IMR-90 (cell line): ENCODE results near the gene KCNJ6. TPM values are rescaled to one million over a fixed set of nuclear protein-coding genes. Genes with fewer than 3 reads are reported as not detected.

Source experiments
- ATAC-seq: fragments of 200-7000 bp; cut with Tn5 transposase; 2 replicates; pipeline ENCODE4 v1.9.1; 2020; ENCODE audit warnings: low read depth, mild to moderate bottlenecking, moderate library complexity
- BruUV-seq: library from RNA; stranded (reverse); fragments of 400-500 nt; replicated peaks from 2 replicates; lab custom pipeline; 2021; lab: Mats Ljungman, UMichigan
- CTCF ChIA-PET: fragments of 300-600 bp; formaldehyde crosslinking; extraction: SDS; loops from one replicate; lab custom pipeline; 2021; ENCODE audit warnings: antibody characterized with exemption; lab: Yijun Ruan, JAX
- POLR2A ChIA-PET: fragments of 300-600 bp; sonication (Branson Sonifier 250); formaldehyde crosslinking; loops from one replicate; lab custom pipeline; 2022; ENCODE audit warnings: antibody characterized with exemption; ENCODE audit not compliant: unreplicated experiment; lab: Charles Lee
- DNase-seq: peaks from one replicate; pipeline ENCODE4 v3.0.0; 2013
- H2AFZ ChIP-seq: replicated peaks from 2 replicates; pipeline ENCODE3; 2013; ENCODE audit warnings: low read length, mild to moderate bottlenecking; ENCODE audit not compliant: poor library complexity
- H2AK5ac ChIP-seq: 2 replicates; pipeline ENCODE4 v1.6.1; 2013; ENCODE audit warnings: low read depth, low read length, inconsistent platforms
- H2AK9ac ChIP-seq: replicated peaks from 2 replicates; pipeline ENCODE3; 2013; ENCODE audit warnings: mild to moderate bottlenecking, low read depth, low read length, moderate library complexity; ENCODE audit not compliant: poor library complexity
- H2BK120ac ChIP-seq: 2 replicates; pipeline ENCODE4 v1.6.1; 2013; ENCODE audit warnings: low read depth, low read length, inconsistent platforms
- H2BK15ac ChIP-seq: 3 replicates; pipeline ENCODE4 v1.6.1; 2013; ENCODE audit warnings: low read depth, low read length, inconsistent platforms
- H2BK20ac ChIP-seq: 2 replicates; pipeline ENCODE4 v1.6.1; 2013; ENCODE audit warnings: low read depth, mild to moderate bottlenecking, inconsistent platforms, low read length, moderate library complexity
- H2BK5ac ChIP-seq: 2 replicates; pipeline ENCODE4 v1.6.1; 2013; ENCODE audit warnings: mild to moderate bottlenecking, low read depth, low read length, inconsistent platforms; ENCODE audit not compliant: poor library complexity, severe bottlenecking
- H3K14ac ChIP-seq: replicated peaks from 2 replicates; pipeline ENCODE4 v1.6.1; 2013; ENCODE audit warnings: low read depth, low read length, inconsistent platforms
- H3K18ac ChIP-seq: 2 replicates; pipeline ENCODE4 v1.6.1; 2013; ENCODE audit warnings: low read depth, low read length, control low read depth
- H3K23ac ChIP-seq: 2 replicates; pipeline ENCODE4 v1.6.1; 2013; ENCODE audit warnings: low read depth, low read length, inconsistent platforms
- H3K27ac ChIP-seq: 2 replicates; pipeline ENCODE4 v1.5.1; 2013; ENCODE audit warnings: mild to moderate bottlenecking, control low read depth, low read length; ENCODE audit not compliant: insufficient read depth
- H3K27me3 ChIP-seq: 2 replicates; pipeline ENCODE4 v1.6.1; 2013; ENCODE audit warnings: low read length; ENCODE audit not compliant: control insufficient read depth, insufficient read depth
- H3K36me3 ChIP-seq: 2 replicates; pipeline ENCODE4 v1.6.1; 2013; ENCODE audit warnings: low read length, mixed read lengths; ENCODE audit not compliant: control insufficient read depth, insufficient read depth
- H3K4ac ChIP-seq: 2 replicates; pipeline ENCODE4 v1.6.1; 2013; ENCODE audit warnings: low read depth, low read length, inconsistent platforms
- H3K4me1 ChIP-seq: 2 replicates; pipeline ENCODE4 v1.6.1; 2013; ENCODE audit warnings: low read length, mixed read lengths; ENCODE audit not compliant: control insufficient read depth, insufficient read depth
- H3K4me2 ChIP-seq: 2 replicates; pipeline ENCODE4 v1.6.1; 2013; ENCODE audit warnings: low read depth, mild to moderate bottlenecking, control low read depth, low read length, moderate library complexity
- H3K4me3 ChIP-seq: 2 replicates; pipeline ENCODE4 v1.5.1; 2013; ENCODE audit warnings: low read depth, mild to moderate bottlenecking, control low read depth, low read length, moderate library complexity; ENCODE audit not compliant: insufficient read depth
- H3K56ac ChIP-seq: 2 replicates; pipeline ENCODE4 v1.6.1; 2013; ENCODE audit warnings: low read length, inconsistent platforms; ENCODE audit not compliant: insufficient read depth; ENCODE audit errors: extremely low read depth
- H3K79me1 ChIP-seq, 2 experiments: 2 replicates each; pipeline ENCODE4 v1.6.1; 2013; ENCODE audit warnings: low read length in 2 of 2, inconsistent platforms in 1 of 2, low read depth in 1 of 2
- H3K9ac ChIP-seq: 2 replicates; pipeline ENCODE4 v1.6.1; 2013; ENCODE audit warnings: low read depth, low read length, control low read depth
- H3K9me1 ChIP-seq: 2 replicates; pipeline ENCODE4 v1.6.1; 2013; ENCODE audit warnings: low read length, inconsistent platforms; ENCODE audit not compliant: insufficient read depth
- H3K9me3 ChIP-seq: 2 replicates; pipeline ENCODE4 v1.6.1; 2013; ENCODE audit warnings: low read length; ENCODE audit not compliant: control insufficient read depth, insufficient read depth
- H4K20me1 ChIP-seq: 2 replicates; pipeline ENCODE4 v1.6.1; 2013; ENCODE audit warnings: low read length, inconsistent platforms; ENCODE audit not compliant: insufficient read depth
- H4K5ac ChIP-seq: 2 replicates; pipeline ENCODE4 v1.6.1; 2013; ENCODE audit warnings: mild to moderate bottlenecking, low read depth, low read length, control low read depth
- H4K8ac ChIP-seq, 2 experiments: 2 replicates each; pipeline ENCODE4 v1.6.1; 2013; ENCODE audit warnings: low read depth in 2 of 2, low read length in 2 of 2, control low read depth in 1 of 2, inconsistent platforms in 1 of 2
- H4K91ac ChIP-seq: 2 replicates; pipeline ENCODE4 v1.6.1; 2013; ENCODE audit warnings: low read depth, low read length, inconsistent platforms; ENCODE audit not compliant: insufficient read depth
- BHLHE40 ChIP-seq: fragments of 150-350 bp; IDR thresholded peaks from 2 replicates; pipeline ENCODE4 v1.6.1; 2016; ENCODE audit warnings: mild to moderate bottlenecking, low read depth, low read length
- CHD1 ChIP-seq: IDR thresholded peaks from 2 replicates; pipeline ENCODE4 v1.6.1; 2012; ENCODE audit warnings: low read depth, low read length, improper control_type of control experiment
- FOS ChIP-seq: fragments of 150-350 bp; IDR thresholded peaks from 2 replicates; pipeline ENCODE4 v1.6.1; 2016; ENCODE audit warnings: low read depth, low read length
- MAFK ChIP-seq: IDR thresholded peaks from 2 replicates; pipeline ENCODE4 v1.6.1; 2012; ENCODE audit warnings: low read depth, low read length, improper control_type of control experiment
- MAZ ChIP-seq: IDR thresholded peaks from 2 replicates; pipeline ENCODE4 v1.6.1; 2012; ENCODE audit warnings: low read depth, mild to moderate bottlenecking, low read length, improper control_type of control experiment, moderate library complexity, borderline replicate concordance
- POLR2A ChIP-seq: IDR thresholded peaks from 2 replicates; pipeline ENCODE4 v1.6.1; 2012; ENCODE audit warnings: mild to moderate bottlenecking, low read depth, low read length
- RCOR1 ChIP-seq: IDR thresholded peaks from 2 replicates; pipeline ENCODE4 v1.6.1; 2012; ENCODE audit warnings: mild to moderate bottlenecking, low read length, improper control_type of control experiment; ENCODE audit not compliant: insufficient replicate concordance
- RFX5 ChIP-seq: IDR thresholded peaks from 2 replicates; pipeline ENCODE4 v1.8.0; 2012; ENCODE audit warnings: low read depth, mild to moderate bottlenecking, low read length, moderate library complexity
- WGBS, 2 experiments: methylation state at CpG; one replicate each; pipeline versions ENCODE4 v1.1.5 to v1.1.7; 2013; ENCODE audit warnings: missing lambda C conversion rate in 2 of 2; ENCODE audit not compliant: insufficient read length in 1 of 2; ENCODE audit errors: extremely low coverage in 2 of 2; 5-methylcytosine and 5-hydroxymethylcytosine counted together
- dilution Hi-C: fragments of 300-500 bp; cut with HindIII; formaldehyde crosslinking; loops from one replicate; pipeline ENCODE4 v1.14.3; 2018; ENCODE audit warnings: low sequenced_read_pairs; ENCODE audit not compliant: unreplicated experiment
- in situ Hi-C: fragments of 300-500 bp; cut with MboI; formaldehyde crosslinking; loops from 3 replicates; pipeline ENCODE4 v1.14.3; 2019; ENCODE audit warnings: low sequenced_read_pairs, inconsistent platforms, mixed read lengths
- intact Hi-C: fragments of 100-400 bp; cut with micrococcal nuclease; formaldehyde crosslinking; loops from 2 replicates; pipeline ENCODE4 v1.10.0; 2022
- polyA plus RNA-seq, 3 experiments: library from polyadenylated mRNA; depleted of rRNA; stranded (reverse); fragments of >200 nt; gene quantifications; 2 replicates each; pipeline ENCODE4 v1.2.3, GENCODE V29; 2012; ENCODE audit warnings: low replicate concordance in 1 of 3
- total RNA-seq: library from RNA; depleted of rRNA; stranded (reverse); fragments of >200 nt; gene quantifications from 2 replicates; pipeline ENCODE4 v1.2.3, GENCODE V29; 2012
- TF ChIP-seq, protein P1 (sequence below): conservative IDR thresholded peaks from 2 replicates; pipeline ENCODE4 v1.5.1; 2012; ENCODE audit warnings: mild to moderate bottlenecking, low read depth, low read length, improper control_type of control experiment

KCNJ6 gene
- total and polyA plus RNA-seq, 2 of the 4 experiments (the other 2 are of a cell fraction): under 0.01 to 0.02 TPM

DNA sequence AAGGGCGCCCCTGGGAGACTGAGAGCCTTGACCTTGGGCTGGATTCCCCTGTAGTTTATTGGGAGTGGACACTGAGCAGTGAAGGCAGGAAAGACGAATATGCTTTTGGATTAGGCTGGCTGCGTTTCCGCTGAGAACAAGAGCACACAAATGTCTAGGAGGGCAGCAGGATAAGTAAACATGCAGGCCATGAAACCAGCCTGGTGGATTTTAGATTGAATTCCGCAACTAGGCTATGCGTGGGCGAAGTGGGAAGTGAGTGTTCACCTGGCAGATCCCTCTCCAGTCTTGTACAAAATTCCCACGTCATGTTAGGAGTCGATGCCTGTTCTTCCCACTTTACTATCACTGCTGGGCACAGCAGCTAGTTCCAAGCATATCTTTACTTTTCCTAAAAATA, 21.4 kb upstream of the KCNJ6 start:
- Histone ChIP-seq H3K23ac (no peak overlapping the region), H3K14ac (no peak overlapping the region), H2BK5ac (no peak overlapping the region), H2BK120ac (no peak overlapping the region), H3K4me3 (no peak overlapping the region), H3K4ac (no peak overlapping the region), H3K9me1 (no peaks in the 10 kb centered on the region), H3K4me2 (no peak overlapping the region), H2AK9ac (no peak overlapping the region), H3K18ac (no peak overlapping the region), H4K20me1 (no peaks in the 10 kb centered on the region), H4K5ac (no peak overlapping the region), H3K56ac (no peak overlapping the region), H3K9me3 (0 out of 2 replicates have a peak, but pooled peaks cover 1% of the 10 kb centered on the region), H4K91ac (no peak overlapping the region), H4K8ac (no peak overlapping the region), H3K4me1 (no peaks in the 10 kb centered on the region), H3K79me1 (no peaks in the 10 kb centered on the region), H2AK5ac (no peak overlapping the region), H3K27ac (no peak overlapping the region), H3K27me3 (no peaks in the 10 kb centered on the region), H2BK20ac (no peak overlapping the region), H2AFZ (peak overlapping the region; percentile 41), H3K9ac (no peak overlapping the region), H2BK15ac (no peak overlapping the region), H3K36me3 (no peaks in the 10 kb centered on the region)
- no TSS peak for BruUV-seq
- POLR2A ChIA-PET: no interaction called here
- TF ChIP-seq MAFK: no peak
- no peak for TF ChIP-seq RCOR1
- no peak for TF ChIP-seq CHD1
- TF ChIP-seq POLR2A: no peak
- TF ChIP-seq RFX5: no peak
- no peak for TF ChIP-seq MAZ
- TF ChIP-seq, protein P1, sequence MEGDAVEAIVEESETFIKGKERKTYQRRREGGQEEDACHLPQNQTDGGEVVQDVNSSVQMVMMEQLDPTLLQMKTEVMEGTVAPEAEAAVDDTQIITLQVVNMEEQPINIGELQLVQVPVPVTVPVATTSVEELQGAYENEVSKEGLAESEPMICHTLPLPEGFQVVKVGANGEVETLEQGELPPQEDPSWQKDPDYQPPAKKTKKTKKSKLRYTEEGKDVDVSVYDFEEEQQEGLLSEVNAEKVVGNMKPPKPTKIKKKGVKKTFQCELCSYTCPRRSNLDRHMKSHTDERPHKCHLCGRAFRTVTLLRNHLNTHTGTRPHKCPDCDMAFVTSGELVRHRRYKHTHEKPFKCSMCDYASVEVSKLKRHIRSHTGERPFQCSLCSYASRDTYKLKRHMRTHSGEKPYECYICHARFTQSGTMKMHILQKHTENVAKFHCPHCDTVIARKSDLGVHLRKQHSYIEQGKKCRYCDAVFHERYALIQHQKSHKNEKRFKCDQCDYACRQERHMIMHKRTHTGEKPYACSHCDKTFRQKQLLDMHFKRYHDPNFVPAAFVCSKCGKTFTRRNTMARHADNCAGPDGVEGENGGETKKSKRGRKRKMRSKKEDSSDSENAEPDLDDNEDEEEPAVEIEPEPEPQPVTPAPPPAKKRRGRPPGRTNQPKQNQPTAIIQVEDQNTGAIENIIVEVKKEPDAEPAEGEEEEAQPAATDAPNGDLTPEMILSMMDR: no peak
- no peak for TF ChIP-seq FOS
- TF ChIP-seq BHLHE40: no peak
- CTCF ChIA-PET: no interaction called here
- ATAC-seq (no peak), DNase-seq (no peak)
- in situ Hi-C loops: loop anchor here (25.0 kb wide), 1 partner anchor 425 kb away; no protein-coding TSS in a partner anchor
- 13% methylated on average over 3 of the region's 9 CpGs; no CpG with 5 or more reads in 1 of the 2 experiments for WGBS, 2 experiments
- dilution Hi-C loops: no loop called here
- intact Hi-C loops: no loop called here
